ENCODE measurements around the gene SLC25A42.

DNA sequence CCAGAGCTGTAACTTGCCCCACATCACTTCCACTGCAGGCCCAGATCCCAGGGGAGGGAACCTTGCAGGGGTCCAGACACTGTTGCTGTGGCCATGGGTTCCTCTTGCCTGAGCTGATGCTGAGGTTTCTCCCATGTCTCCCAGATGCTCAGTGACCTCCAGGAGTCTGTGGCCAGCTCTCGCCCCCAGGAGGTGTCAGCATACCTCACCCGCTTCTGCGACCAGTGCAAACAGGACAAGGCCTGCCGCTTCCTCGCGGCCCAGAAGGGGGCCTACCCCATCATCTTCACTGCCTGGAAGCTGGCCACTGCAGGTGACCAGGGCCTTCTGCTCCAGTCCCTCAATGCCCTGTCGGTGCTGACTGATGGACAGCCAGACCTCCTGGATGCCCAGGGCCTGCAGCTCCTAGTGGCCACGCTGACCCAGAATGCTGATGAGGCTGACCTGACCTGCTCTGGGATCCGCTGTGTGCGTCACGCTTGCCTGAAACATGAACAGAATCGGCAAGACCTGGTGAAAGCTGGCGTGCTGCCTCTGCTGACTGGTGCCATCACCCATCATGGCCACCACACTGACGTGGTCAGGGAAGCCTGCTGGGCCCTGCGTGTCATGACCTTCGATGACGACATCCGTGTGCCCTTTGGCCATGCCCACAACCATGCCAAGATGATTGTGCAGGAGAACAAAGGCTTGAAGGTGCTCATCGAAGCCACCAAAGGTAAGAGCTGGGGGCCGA, 12.1 kb upstream of the SLC25A42 start:
- no peak for TF ChIP-seq ZNF562 (CRISPR knock-in tag; IDR thresholded peaks at IDR 0.05; ENCODE audit: borderline replicate concordance)
- TF ChIP-seq ARNTL (CRISPR knock-in tag; IDR thresholded peaks at IDR 0.05): no peak
- no peak for TF ChIP-seq SOX13 (IDR thresholded peaks at IDR 0.05)
- TF ChIP-seq SOX13 (CRISPR knock-in tag; conservative IDR thresholded peaks at IDR 0.05 in 1 of 2, IDR thresholded peaks at IDR 0.05 in 1 of 2): no peak
- no peak for TF ChIP-seq PAX8 (CRISPR knock-in tag; IDR thresholded peaks at IDR 0.05; ENCODE audit: borderline replicate concordance)
- no peak for TF ChIP-seq GATAD2A (CRISPR knock-in tag; IDR thresholded peaks at IDR 0.05)
- TF ChIP-seq ZNF326 (CRISPR knock-in tag; IDR thresholded peaks at IDR 0.05; ENCODE audit: borderline replicate concordance): no peak

Data from HepG2 (cell line).